Omental fat pad (tissue), 4 donors: Measurements from ENCODE around the gene IL11RA. TPM values are rescaled to one million over a fixed set of nuclear protein-coding genes. Genes with fewer than 3 reads are reported as not detected.

ENCODE experiments used
- ATAC-seq: fragments of 150-250 bp; one replicate; pipeline ENCODE4 v1.9.1; 2016; ENCODE audit warnings: mild to moderate bottlenecking, moderate library complexity; ENCODE audit not compliant: low FRiP score
- DNase-seq: peaks from one replicate; pipeline ENCODE4 v3.0.0-alpha.2; 2019; ENCODE audit warnings: low spot score
- small RNA-seq: library from RNA; depleted of rRNA; stranded (forward); fragments of <200 nt; gene quantifications from one replicate; pipeline ENCODE3, GENCODE V24; 2016
- total RNA-seq, 4 donors: library from RNA; depleted of rRNA; stranded (reverse); fragments of >200 nt; gene quantifications; one replicate each; pipeline ENCODE4 v1.1.0, GENCODE V29; 2016
- TF ChIP-seq, protein P1 (sequence below), 3 donors: fragments of 450-650 bp; IDR thresholded peaks; one replicate each; pipeline ENCODE4 v1.5.1; 2016 to 2017; ENCODE audit warnings: antibody characterized with exemption in 3 of 3, mild to moderate bottlenecking in 3 of 3, moderate library complexity in 2 of 3

The IL11RA gene
- total RNA-seq, 4 donors from 2014 or later: 13.3 to 49.3 (median 23.1) TPM

DNA sequence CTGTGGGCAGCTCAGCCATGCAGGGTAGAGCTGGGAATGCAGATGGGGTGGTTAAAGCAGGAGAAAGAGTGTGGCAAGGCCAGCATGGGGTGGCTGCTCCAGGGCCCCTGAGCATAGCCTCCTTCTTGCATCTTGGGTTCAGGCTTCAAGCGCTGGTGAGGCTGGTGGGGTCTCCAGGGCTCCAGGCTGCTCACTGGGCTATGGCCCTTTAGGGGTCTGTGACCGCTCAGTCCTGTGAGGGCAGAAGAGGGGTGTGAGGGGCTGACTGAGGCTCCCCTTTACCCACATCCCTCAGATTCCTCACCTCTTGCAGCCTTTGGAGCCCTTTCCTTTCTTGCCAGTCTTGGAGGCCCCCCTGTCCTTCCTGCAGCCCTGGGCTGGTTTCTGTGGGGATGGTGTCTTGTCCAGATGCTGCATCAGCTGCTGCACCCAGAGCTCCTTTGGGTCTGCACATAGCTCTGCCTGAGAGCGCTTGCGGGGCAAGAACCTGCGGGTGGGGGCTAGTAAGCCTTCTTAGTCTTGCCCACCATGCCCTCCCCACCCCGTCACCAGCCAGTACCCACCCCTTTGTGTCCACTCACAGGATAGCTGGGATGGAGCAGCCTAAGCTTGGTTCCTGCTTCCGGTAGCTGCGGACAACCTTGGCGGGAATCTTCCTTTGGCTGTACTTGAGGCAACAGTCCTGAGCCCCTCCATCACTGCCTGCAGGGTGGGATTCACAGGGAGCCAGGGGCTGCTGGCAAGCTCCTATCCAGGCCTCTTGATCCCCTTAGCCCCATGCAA lies 57.4 kb downstream of the IL11RA start:
- TF ChIP-seq, protein P1, sequence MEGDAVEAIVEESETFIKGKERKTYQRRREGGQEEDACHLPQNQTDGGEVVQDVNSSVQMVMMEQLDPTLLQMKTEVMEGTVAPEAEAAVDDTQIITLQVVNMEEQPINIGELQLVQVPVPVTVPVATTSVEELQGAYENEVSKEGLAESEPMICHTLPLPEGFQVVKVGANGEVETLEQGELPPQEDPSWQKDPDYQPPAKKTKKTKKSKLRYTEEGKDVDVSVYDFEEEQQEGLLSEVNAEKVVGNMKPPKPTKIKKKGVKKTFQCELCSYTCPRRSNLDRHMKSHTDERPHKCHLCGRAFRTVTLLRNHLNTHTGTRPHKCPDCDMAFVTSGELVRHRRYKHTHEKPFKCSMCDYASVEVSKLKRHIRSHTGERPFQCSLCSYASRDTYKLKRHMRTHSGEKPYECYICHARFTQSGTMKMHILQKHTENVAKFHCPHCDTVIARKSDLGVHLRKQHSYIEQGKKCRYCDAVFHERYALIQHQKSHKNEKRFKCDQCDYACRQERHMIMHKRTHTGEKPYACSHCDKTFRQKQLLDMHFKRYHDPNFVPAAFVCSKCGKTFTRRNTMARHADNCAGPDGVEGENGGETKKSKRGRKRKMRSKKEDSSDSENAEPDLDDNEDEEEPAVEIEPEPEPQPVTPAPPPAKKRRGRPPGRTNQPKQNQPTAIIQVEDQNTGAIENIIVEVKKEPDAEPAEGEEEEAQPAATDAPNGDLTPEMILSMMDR (IDR thresholded peaks at IDR 0.05): no peak
- DNase-seq (no peak), ATAC-seq (no peak)

DNA sequence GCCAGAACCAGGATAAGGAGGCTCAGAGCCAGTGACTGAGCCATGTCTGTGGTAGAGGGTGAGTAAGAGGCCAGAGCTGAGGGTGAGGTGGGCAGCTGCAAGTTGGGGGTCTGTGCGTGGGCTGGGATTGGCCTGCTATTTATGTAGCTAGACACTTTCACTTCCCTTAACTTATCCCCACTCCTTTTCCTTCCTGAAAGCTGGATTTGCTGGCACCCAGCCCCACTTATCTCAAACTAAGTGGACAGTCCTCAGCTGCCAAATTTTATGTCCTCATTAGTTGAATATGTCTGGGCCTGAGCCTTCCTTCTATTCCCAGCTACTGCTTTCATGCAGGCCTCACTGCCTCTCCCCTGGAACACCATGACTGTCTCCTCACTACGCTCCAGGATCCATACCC lies 58.0 kb downstream of the IL11RA start, which contains the start of gene CCL21:
CCL21 (minus strand) TSS at position 114 of the 400 bp plus-strand sequence; CDS start at position 44, 70 bp downstream.
- no peak for ATAC-seq
- TF ChIP-seq, protein P1 (IDR thresholded peaks at IDR 0.05): no peak
- DNase-seq: no peak

Small RNA genes within 50 kb of the gene (small RNA-seq; reads per million reads assigned to genes)
- gene CCL27: not detected

Other genes starting within 250 kb of the IL11RA start
- 10 to 100 TPM in 3 of 4 donors, 1 to 10 TPM in 1; 6.7 to 16.4 (median 13.6) TPM for gene FAM219A, start 193.6 kb upstream of the IL11RA start, total RNA-seq
- not detected for gene DNAI1, start 193.4 kb upstream of the IL11RA start, total RNA-seq
- not detected for gene ENHO, start 129.2 kb upstream of the IL11RA start, total RNA-seq
- gene CNTFR, start 62.5 kb upstream of the IL11RA start, total RNA-seq: 10 to 100 TPM; 41.9 to 81.5 (median 60.4) TPM
- gene RPP25L, start 40.1 kb upstream of the IL11RA start, total RNA-seq: 10 to 100 TPM; 13.3 to 28.1 (median 23.1) TPM
- 10 to 100 TPM; 46.5 to 93.8 (median 75.0) TPM for gene DCTN3, start 31.7 kb upstream of the IL11RA start, total RNA-seq
- gene ARID3C, start 23.1 kb upstream of the IL11RA start, total RNA-seq: not detected
- 10 to 100 TPM; 72.9 to 88.6 (median 73.2) TPM for gene SIGMAR1, start 14.4 kb upstream of the IL11RA start, total RNA-seq
- gene GALT, start 5.5 kb upstream of the IL11RA start, total RNA-seq: 10 to 100 TPM; 17.2 to 53.3 (median 32.7) TPM
- gene CCL27, start 10.5 kb downstream of the IL11RA start, total RNA-seq: not detected
- gene CCL19, start 39.1 kb downstream of the IL11RA start, total RNA-seq: not detected
- gene CCL21, start 58.0 kb downstream of the IL11RA start, total RNA-seq: 10 to 100 TPM; 30.0 to 59.2 (median 57.5) TPM